ENCODE measurements around the gene TNS4. TPM values are rescaled to one million over a fixed set of nuclear protein-coding genes. Genes with fewer than 3 reads are reported as not detected.

The TNS4 gene
- total RNA-seq, 1 experiment from 2014 or later = 36.6 TPM

- no peaks in the 10 kb centered on the region for H3K9me3 ChIP-seq (ENCODE audit: control insufficient read depth in 1 of 2, insufficient read depth in 1 of 2, low read depth in 1 of 2, low read length in 2 of 2)
- H4K20me1 ChIP-seq (ENCODE audit: insufficient read depth) = no peaks in the 10 kb centered on the region
- no peak overlapping the region for H3K9ac ChIP-seq (ENCODE audit: low read length)
- DNase-seq (ENCODE audit: low read depth, low spot score) = no peak
- RAD21 ChIA-PET (ENCODE audit: low non-redundant PET in 1 of 2, low total read pairs in 2 of 2, uncharacterized antibody in 2 of 2, unreplicated experiment in 2 of 2) = interaction anchor here in 1 of 2 experiments (1.7 kb wide), 1 partner anchor 81 kb away, joined by 5 read pairs; no protein-coding TSS in a partner anchor
- H3K79me2 ChIP-seq (ENCODE audit: insufficient read depth, low read length) = no peaks in the 10 kb centered on the region
- POLR2A ChIA-PET = no interaction called here
- no peaks in the 10 kb centered on the region for H3K36me3 ChIP-seq (ENCODE audit: control insufficient read depth in 1 of 2, insufficient read depth in 2 of 2, low read length in 2 of 2)
- H2AFZ ChIP-seq (ENCODE audit: low read depth, low read length, poor library complexity, severe bottlenecking) = no peak overlapping the region
- peaks cover 0 to 29% of the 10 kb centered on the region in 2 experiments; a peak in 2 of 4 replicates for H3K4me1 ChIP-seq (ENCODE audit: control insufficient read depth in 1 of 2, insufficient read depth in 2 of 2, low read length in 2 of 2)
- BruUV-seq (replicated peaks) = no TSS peak
- CTCF ChIA-PET = interaction anchor here (0.7 to 1.8 kb wide), 2 partner anchors 16 to 25 kb away, joined by 3 to 8 read pairs; no protein-coding TSS in a partner anchor
- ATAC-seq = no peak
- no peak overlapping the region for H3K4me3 ChIP-seq (replicated peaks in 1 of 2; ENCODE audit: low read depth in 1 of 2, low read length in 2 of 2)
- no peak overlapping the region for H3K27ac ChIP-seq (ENCODE audit: low read depth, low read length)
- H3K4me2 ChIP-seq (ENCODE audit: low read length) = no peak overlapping the region
- intact Hi-C loops (cut with micrococcal nuclease) = no loop called here
- no peak for TF ChIP-seq REST (IDR thresholded peaks at IDR 0.05; ENCODE audit: low read depth)
- no peak for TF ChIP-seq SP1 (IDR thresholded peaks at IDR 0.05; ENCODE audit: low read depth)
- no peak for TF ChIP-seq POLR2A (IDR thresholded peaks at IDR 0.05; ENCODE audit: borderline replicate concordance, extremely low read depth, insufficient read depth, insufficient read length)
- TF ChIP-seq RAD21 (IDR thresholded peaks at IDR 0.05; ENCODE audit: low read depth) = no peak
- no peak for TF ChIP-seq EZH2 (IDR thresholded peaks at IDR 0.05)
- TF ChIP-seq MAX (IDR thresholded peaks at IDR 0.05) = no peak
- no peaks in the 10 kb centered on the region for H3K9me2 ChIP-seq (ENCODE audit: insufficient read depth)
- no peaks in the 10 kb centered on the region for H3K27me3 ChIP-seq (ENCODE audit: insufficient read depth, low read length)
Measured at GRCh38 chr17:40451420-40451819, 50.0 kb downstream of the TNS4 start.
